GM08714 (cell line): ENCODE data around the gene ASF1B.
A peak's percentile ranks its signal among the peaks of the same experiment; 100 is the strongest.

Experiments used
- H3K4me3 ChIP-seq: fragments of 200-500 bp; sonication (Bioruptor generic); 2 replicates; pipeline ENCODE4 v1.5.1; 2014; ENCODE audit warnings: mild to moderate bottlenecking, low read length, inconsistent platforms
- ZNF274 ChIP-seq: IDR thresholded peaks from 2 replicates; pipeline ENCODE4 v1.6.1; 2012; ENCODE audit warnings: mild to moderate bottlenecking, low read depth, low read length

ASF1B gene

DNA sequence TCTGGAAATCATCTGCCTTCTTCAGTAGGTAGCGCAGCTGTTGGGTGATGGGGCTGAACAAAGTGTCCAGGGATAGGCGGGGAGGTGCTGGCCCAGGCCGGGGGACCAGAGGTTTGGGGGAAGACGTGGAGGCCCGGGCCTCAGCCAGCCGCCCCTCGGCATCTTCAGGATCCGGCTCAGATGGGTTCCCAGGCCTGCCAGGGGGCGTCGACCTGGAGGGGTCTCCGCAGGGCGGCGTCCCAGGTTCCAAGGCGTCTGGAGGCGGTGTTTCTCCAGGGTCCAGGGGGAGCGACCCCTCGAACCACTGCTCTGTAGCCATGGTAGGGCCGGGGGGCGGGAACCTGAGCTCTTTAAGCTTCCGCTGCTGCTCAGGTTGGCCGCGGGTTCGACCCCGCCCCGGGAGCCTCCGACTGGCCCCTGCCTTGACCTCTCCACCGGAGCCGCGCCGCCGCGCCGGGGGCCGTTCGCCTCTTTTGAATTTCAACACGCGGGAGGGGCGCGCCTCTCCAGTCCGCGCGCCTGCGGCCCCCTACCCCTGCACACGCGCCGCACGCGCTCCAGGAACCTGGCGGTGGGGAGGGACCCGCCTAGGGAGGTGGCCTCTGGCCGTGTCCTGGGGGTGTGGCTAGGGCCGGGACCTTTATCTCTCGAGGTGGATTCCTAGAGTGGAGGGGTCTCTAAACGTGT lies 50.9 kb downstream of the ASF1B start, which contains the start of gene C19orf67:
TSS of gene C19orf67 (minus strand) at position 475 of the 687 bp plus-strand sequence. CDS start at position 319, 156 bp downstream.
- no peak within 1 kb of the TSS for H3K4me3 ChIP-seq
- TF ChIP-seq ZNF274 = no peak

DNA sequence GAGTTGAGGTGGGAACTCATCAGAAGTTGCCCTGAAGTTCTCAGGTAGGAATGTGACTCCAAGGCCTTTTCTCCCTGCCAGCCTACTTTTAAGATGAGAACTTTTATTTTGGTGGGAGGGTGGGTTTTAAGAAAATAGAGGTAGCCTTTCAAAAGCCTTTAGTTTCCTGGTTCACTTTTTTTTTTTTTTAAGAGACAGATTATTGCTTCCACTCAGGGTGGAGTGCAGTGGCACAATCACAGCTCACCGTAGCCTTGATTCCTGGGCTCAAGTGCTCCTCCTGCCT lies 53.8 kb downstream of the ASF1B start:
- H3K4me3 ChIP-seq = peak overlapping the region; percentile 85; the same call in 1 of the 2 replicates
- no peak for TF ChIP-seq ZNF274

DNA sequence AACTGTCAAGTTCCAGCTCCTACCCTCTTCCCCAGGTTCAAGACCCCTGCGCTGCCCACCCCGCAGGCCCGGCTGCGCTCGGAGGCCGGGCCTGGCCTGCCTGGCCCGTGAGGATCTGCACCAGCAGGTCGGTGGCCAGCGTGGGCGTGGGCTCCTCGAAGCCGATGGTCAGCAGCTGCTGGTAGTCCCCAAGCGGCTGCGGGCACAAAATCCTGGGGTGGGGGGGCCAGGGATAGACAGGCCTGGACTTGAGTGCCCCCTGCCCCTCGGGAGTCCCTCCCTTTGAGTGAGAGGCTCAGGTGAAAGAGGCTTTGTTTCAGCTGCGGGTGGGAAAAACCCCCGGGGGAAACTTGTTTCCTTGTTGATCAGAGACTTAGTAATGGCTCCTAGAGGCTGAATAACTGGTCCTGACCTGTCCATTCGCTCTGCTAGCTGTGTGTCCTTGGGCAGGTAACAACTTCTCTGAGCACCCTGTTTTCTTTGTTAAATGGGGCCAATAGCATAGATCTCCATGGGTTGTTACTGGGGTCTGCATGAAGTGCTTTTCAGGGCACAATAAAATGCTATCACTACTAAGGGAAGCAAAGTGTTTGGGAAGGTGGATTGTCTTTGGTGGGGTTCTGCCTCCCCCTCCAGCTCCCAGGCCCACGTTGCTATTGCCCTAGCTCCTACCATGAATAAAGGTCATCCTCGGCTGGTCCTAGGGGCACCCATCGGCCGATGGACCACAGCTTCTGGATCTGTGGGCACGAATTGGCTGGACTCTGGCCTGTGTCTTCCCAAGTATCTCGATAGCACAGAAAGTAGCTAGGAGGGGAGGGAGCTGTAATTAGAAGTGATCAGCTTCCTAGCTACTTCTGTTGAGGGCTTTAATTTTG lies 54.4 kb downstream of the ASF1B start:
- no peak for TF ChIP-seq ZNF274
- H3K4me3 ChIP-seq = peak overlapping the region; percentile 85

DNA sequence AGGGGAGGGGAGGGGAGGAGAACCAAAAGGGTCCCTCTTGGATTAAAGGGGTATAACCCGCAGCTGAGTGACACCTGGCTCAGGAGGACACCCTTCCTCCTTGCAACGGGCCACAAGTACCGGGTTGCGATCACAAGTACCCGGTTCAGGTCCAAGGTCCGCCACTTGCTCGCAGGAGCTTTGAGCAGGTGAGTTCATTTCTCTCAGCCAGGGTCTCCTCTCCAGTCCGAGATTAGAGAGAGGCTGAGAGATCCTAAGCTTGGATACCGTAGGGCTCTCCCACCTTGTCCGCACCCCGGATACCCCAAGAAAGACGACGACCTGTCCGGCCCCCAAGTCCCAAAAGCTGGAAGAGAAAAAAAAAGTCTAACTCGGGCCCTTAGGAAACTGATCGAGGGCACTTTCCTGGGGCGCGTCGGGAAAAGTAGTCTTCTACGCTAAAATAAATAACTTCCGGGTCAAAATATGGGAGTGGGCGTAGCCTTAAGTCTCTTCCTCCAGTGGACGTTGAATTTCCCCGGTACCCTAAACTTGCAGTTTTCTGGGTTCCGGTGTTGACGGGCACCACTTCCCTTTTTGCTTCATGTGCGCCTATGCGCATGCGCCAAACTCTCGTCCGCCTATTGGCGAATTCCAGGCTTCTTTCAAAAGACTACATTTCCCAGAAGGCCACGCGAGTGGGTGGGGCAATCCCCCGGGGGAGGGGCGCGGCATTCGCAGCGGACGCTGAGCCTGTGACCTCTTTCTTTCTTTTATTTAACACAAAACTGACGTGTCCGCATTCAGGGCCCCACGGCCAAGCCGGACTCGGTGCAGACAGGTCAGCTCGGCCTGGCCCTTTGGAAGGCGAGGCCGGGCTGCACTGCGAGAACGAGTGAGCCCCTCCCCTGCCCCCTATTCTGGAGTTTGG lies 55.2 kb downstream of the ASF1B start:
- TF ChIP-seq ZNF274 = no peak
- peak overlapping the region; percentile 90 for H3K4me3 ChIP-seq

DNA sequence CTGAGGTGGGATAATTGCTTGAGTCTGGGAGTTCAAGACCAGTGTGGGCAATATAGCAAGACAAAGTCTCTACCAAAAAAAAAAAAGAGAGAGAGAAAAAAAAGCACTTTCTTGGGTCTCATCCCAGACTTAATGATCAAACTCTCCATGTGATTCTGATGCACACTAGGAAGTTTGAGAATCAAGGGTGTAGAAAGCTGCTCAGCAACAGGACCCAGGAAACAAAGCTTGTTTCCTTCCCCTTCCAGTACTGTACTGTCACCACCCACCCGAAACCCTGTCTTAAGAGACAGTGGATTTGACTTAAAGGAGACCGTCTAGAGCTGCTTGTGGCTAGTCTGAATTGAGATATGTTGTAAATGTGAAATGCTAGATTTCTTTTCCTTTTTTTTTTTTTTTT lies 58.0 kb downstream of the ASF1B start:
- TF ChIP-seq ZNF274 = no peak
- H3K4me3 ChIP-seq = no peak overlapping the region

DNA sequence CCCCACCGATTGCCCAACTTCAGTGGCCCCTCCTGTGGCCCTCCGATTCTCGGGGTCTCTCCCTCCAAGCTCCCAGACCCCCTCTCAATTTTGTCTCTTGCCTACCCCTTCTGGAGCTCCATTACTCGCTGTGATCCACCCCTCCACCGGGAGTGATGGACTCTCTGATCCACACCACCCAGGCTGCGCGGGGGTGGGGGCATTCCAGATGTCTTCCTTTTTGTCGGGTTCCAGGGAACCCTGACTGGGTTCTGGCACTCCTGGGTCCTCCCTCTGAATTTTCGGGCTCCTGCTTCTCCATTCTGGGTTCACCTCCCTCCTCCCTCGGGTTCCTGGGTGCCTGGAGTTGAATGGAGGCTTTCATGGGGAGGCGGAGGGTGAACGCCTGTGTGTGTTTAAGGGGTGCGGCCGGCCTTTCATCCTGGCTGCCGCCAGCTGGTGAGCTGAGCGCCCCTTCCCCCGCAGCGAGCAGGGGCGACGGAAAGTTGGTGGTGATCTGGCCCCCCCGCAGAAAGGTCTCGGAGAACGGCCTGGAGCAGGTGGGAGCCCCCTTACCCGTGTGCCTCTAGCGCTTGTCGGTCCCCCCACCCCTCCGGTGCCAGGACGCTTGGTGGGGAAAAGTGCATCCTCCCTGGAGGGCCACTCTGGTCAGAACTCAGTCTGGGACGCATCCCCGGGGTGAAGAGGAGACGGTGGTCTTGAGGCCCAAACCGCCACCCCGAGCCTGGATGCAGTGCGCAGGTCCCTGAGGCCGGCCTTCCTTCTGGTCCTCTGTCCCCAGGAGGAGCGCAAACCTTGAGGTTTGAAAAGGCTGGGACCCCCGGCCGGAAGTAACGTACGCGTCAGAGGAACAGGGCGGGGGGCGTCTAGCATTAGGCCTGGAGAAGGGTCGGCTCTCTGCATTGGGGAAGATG lies 62.2 kb downstream of the ASF1B start:
- H3K4me3 ChIP-seq = peak overlapping the region; percentile 56
- no peak for TF ChIP-seq ZNF274

DNA sequence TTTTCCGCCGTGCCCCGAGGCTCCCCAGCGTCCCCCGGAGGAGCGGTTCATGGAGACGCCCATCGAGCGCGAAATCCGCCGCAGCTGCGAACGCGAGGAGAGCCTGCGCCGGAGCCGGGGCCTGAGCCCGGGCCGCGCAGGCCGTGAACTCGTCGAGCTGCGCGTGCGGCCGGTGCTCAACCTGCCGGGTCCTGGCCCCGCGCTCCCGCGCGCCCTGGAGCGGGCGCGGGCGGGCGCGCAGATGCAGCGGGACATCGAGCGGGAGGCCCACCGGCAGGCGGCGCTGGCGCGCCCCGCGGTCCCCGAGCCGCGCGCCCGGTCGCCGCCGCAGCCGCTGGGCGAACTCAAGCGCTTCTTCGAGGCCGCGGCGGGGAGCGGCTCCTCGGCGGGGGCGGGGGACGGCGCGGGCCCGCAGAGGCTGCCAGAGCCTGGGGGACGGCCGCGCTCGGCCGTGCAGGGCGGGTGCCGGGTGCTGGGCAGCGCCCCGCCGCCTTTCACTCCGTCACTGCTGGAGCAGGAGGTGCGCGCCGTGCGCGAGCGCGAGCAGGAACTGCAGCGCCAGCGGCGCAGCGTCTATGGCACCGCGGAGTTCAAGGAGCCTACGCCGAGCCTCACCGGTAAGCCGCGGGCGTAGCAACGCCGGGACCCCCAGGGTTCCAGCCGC lies 63.0 kb downstream of the ASF1B start:
- peak overlapping the region; percentile 56 for H3K4me3 ChIP-seq
- no peak for TF ChIP-seq ZNF274

DNA sequence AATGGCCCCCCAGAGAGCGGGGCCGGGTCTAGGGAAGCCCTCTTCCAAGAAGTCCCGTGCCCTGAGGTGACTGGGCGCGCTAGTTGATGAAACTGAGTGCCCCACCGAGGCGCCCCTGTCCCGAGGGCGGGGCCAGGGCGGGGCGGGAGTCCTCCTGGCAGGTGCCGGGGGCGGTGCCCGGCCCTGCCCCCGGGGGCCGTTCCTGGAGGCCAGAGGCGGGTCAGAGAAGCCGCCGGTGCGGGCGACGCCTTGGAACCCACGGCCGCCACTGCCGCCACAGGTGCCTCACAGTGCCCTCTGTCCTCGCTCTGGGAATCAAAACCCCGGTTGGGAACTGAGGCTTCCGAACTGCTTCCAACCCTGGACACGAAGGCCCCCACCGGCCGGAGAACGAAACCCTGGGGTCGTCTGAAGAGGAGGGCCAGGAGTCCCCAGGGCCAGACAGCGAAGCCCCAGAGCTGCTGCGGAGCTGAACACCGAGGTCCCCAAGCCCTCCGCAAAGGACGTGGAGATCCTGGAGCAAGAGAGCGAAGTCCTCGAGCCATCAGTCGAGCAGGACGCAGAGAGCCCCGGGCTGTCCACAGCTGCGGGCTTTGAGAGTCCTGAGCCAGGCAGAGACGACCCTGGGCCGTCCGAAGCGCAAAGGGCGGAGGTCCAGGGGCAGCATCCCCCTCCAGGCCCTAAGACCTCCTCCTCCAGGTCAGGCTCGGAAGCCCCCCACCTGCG lies 63.7 kb downstream of the ASF1B start, which contains the start of gene MISP3:
TSS of gene MISP3 (plus strand) at position 252 of the 726 bp plus-strand sequence. CDS start 524 bp downstream, outside the sequence.
- H3K4me3 ChIP-seq = peak within 1 kb of the TSS; percentile 56; the same call in 1 of the 2 replicates
- no peak for TF ChIP-seq ZNF274

DNA sequence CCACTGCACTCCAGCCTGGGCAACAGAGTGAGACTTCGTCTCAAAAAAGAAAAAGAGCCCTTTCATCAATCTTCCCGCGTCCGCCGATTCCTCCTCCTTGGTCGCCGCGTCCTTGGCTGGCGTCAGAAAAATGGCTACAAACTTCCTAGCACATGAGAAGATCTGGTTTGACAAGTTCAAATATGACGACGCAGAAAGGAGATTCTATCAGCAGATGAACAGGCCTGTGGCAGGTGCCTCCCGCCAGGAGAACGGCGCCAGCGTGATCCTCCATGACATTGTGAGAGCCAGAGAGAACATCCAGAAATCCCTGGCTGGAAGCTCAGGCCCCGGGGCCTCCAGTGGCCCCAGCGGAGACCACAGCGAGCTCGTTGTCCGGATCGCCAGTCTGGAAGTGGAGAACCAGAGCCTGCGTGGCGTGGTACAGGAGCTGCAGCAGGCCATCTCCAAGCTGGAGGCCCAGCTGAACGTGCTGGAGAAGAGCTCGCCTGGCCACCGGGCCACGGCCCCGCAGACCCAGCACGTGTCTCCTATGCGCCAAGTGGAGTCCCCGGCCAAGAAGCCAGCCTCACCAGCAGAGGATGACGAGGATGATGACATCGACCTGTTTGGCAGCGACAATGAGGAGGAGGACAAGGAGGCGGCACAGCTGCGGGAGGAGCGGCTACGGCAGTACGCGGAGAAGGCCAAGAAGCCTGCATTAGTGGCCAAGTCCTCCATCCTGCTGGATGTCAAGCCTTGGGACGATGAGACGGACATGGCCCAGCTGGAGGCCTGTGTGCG lies 65.9 kb downstream of the ASF1B start:
- no peak overlapping the region for H3K4me3 ChIP-seq
- no peak for TF ChIP-seq ZNF274
